Stomach (tissue), 19 donors: Measurements from ENCODE around the gene FAM168A. TPM values are rescaled to one million over a fixed set of nuclear protein-coding genes. Genes with fewer than 3 reads are reported as not detected.

Experiments used
- DNase-seq, 2 donors: peaks; one replicate each; pipeline versions ENCODE4 v3.0.0 to v3.0.0-alpha.2; 2013 to 2019
- H3K27ac ChIP-seq, 5 donors: fragments of 200-600 bp in 4 of 5; sonication (generic) in 4 of 5; one replicate each; pipeline ENCODE4 v1.5.1; 2013 to 2019; ENCODE audit warnings: mild to moderate bottlenecking in 1 of 5, moderate library complexity in 1 of 5
- H3K27me3 ChIP-seq, 3 donors: fragments of 200-600 bp; sonication (generic); one replicate each; pipeline ENCODE4 v1.5.1; 2017 to 2019; ENCODE audit warnings: mixed run types in 1 of 3
- H3K36me3 ChIP-seq, 4 donors: fragments of 200-600 bp; sonication (generic); 1 replicate in 3 of 4; 2 replicates in 1 of 4; pipeline ENCODE4 v1.5.1; 2016 to 2019
- H3K4me1 ChIP-seq, 4 donors: fragments of 200-600 bp; sonication (generic); one replicate each; pipeline ENCODE4 v1.5.1; 2016 to 2019
- H3K4me3 ChIP-seq, 4 donors: fragments of 200-600 bp; sonication (generic) in 3 of 4; one replicate each; pipeline ENCODE4 v1.5.1; 2016 to 2019; ENCODE audit warnings: mild to moderate bottlenecking in 1 of 4
- H3K9me3 ChIP-seq, 4 donors: fragments of 200-600 bp; sonication (generic); one replicate each; pipeline ENCODE4 v1.5.1; 2016 to 2019
- CTCF ChIP-seq, 7 experiments: fragments of 450-650 bp in 4 of 7; fragments of 200-600 bp in 3 of 7; sonication (generic) in 3 of 7; IDR thresholded peaks; one replicate each; pipeline ENCODE4 v1.5.1; 2016 to 2019; ENCODE audit warnings: antibody characterized with exemption in 7 of 7, control low read depth in 2 of 7, mild to moderate bottlenecking in 1 of 7
- EP300 ChIP-seq: sonication (generic); formaldehyde crosslinking; IDR thresholded peaks from one replicate; pipeline ENCODE4 v1.6.1; 2017; ENCODE audit warnings: antibody characterized with exemption
- POLR2A ChIP-seq, 4 donors: fragments of 450-650 bp; IDR thresholded peaks; one replicate each; pipeline ENCODE4 v1.6.1; 2016; ENCODE audit warnings: antibody characterized with exemption in 4 of 4, control low read depth in 2 of 4, mild to moderate bottlenecking in 1 of 4, moderate library complexity in 1 of 4
- POLR2AphosphoS5 ChIP-seq, 3 donors: sonication (generic); formaldehyde crosslinking; IDR thresholded peaks; one replicate each; pipeline ENCODE4 v1.6.1; 2016; ENCODE audit warnings: antibody characterized with exemption in 3 of 3
- WGBS, 5 donors: extraction: QIAGEN DNeasy Blood & Tissue Kit in 3 of 5; methylation state at CpG; one replicate each; pipeline versions ENCODE4 v1.1.5 to v1.1.7; 2013 to 2018; 5-methylcytosine and 5-hydroxymethylcytosine counted together
- intact Hi-C: fragments of 100-400 bp; cut with DNase I; formaldehyde crosslinking; loops from one replicate; pipeline ENCODE4 v1.15.1; 2023; ENCODE audit warnings: low total_unique reads
- long read RNA-seq, 10 donors: transcript quantifications; one replicate each; lab custom pipeline, GENCODE V29; 2026
- polyA plus RNA-seq, 3 donors: library from polyadenylated mRNA; stranded (reverse); fragments of 200-250 nt; gene quantifications; one replicate each; pipeline ENCODE4 v1.2.3, GENCODE V29; 2013
- total RNA-seq, 5 donors: library from RNA; depleted of rRNA; stranded (reverse); fragments of >200 nt; gene quantifications; one replicate each; pipeline versions ENCODE4 v1.1.0 to v1.2.3, GENCODE V29; 2014 to 2016
- donor health status: healthy with polysubstance abuse.
- donor health status: Bipolar disorder and iron deficiency.
- donor health status: healthy.

The FAM168A gene
- total RNA-seq (10 to 100 TPM in 3 of 5 donors, 1 to 10 TPM in 2; 4.9 to 25.4 (median 21.5) TPM), polyA plus RNA-seq (1 to 10 TPM; 4.3 to 5.5 (median 4.6) TPM)
- long read RNA-seq, donor 1, partial matches to known transcripts: 0 of 1 reads
- long read RNA-seq, donor 1, other reads (novel, unspliced or antisense): 0 of 1 reads
- long read RNA-seq, donor 2, partial matches to known transcripts: 0 of 4 reads
- long read RNA-seq, donor 2, other reads (novel, unspliced or antisense): 0 of 4 reads
- long read RNA-seq, donor 3: 0 reads
- long read RNA-seq, donor 4: 0 reads
- long read RNA-seq, donor 5, partial matches to known transcripts: 0 of 1 reads
- long read RNA-seq, donor 5, other reads (novel, unspliced or antisense): 0 of 1 reads
- long read RNA-seq, donor 6, partial matches to known transcripts: 0 of 4 reads
- long read RNA-seq, donor 6, other reads (novel, unspliced or antisense): 0 of 4 reads
- long read RNA-seq, donor 7, partial matches to known transcripts: 0 of 1 reads
- long read RNA-seq, donor 7, other reads (novel, unspliced or antisense): 0 of 1 reads
- long read RNA-seq, donor 8, partial matches to known transcripts: 0 of 2 reads
- long read RNA-seq, donor 8, other reads (novel, unspliced or antisense): 0 of 2 reads
- long read RNA-seq, donor 9, partial matches to known transcripts: 5 of 5 reads
- long read RNA-seq, donor 9, other reads (novel, unspliced or antisense): 0 of 5 reads
- long read RNA-seq, donor 10: 0 reads

- no peaks in the 10 kb centered on the region for H3K36me3 ChIP-seq
- intact Hi-C loops: no loop called here
- TF ChIP-seq POLR2AphosphoS5 (IDR thresholded peaks at IDR 0.05) (peak; percentile 64 to 87 (median 82)), EP300 (no peak), POLR2A (IDR thresholded peaks at IDR 0.05) (peak in 2 of 4 donors; percentile 55 to 65), CTCF (IDR thresholded peaks at IDR 0.05) (peak in 4 of 7 experiments; percentile 4 to 28 (median 24))
- 0% methylated on average over 34 to 64 of the region's 64 CpGs for WGBS, 5 donors
- no peaks in the 10 kb centered on the region for H3K9me3 ChIP-seq
- peak; percentile 96 to 99 for DNase-seq
- no peaks in the 10 kb centered on the region for H3K27me3 ChIP-seq
- peak within 1 kb of the TSS; percentile 89 to 96 (median 91) for H3K4me3 ChIP-seq
- peaks cover 8 to 41% (median 27%) of the 10 kb centered on the region in 4 donors for H3K4me1 ChIP-seq
- peak within 1 kb of the TSS; percentile 72 to 91 (median 85) for H3K27ac ChIP-seq
Observed at GRCh38 chr11:73597956-73598718, at the start of gene FAM168A. TSS of gene FAM168A (minus strand) at chr11:73598112. CDS start at chr11:73468474, 129,638 bp downstream.

GRCh38 chr11:73647459-73648100, 49.7 kb upstream of the FAM168A start:
- intact Hi-C loops: no loop called here
- peak; percentile 94 to 96 for DNase-seq
- no peak for TF ChIP-seq CTCF (IDR thresholded peaks at IDR 0.05)
- no peak for TF ChIP-seq POLR2A (IDR thresholded peaks at IDR 0.05)
- TF ChIP-seq EP300: no peak
- peak in 2 of 3 donors; percentile 10 to 21 for TF ChIP-seq POLR2AphosphoS5 (IDR thresholded peaks at IDR 0.05)
- no peaks in the 10 kb centered on the region for H3K36me3 ChIP-seq
- H3K4me3 ChIP-seq: peak overlapping the region; percentile 37 to 53 (median 42)
- no peaks in the 10 kb centered on the region for H3K9me3 ChIP-seq
- H3K27ac ChIP-seq: peak overlapping the region in 3 of 5 donors; percentile 25 to 43 (median 32)
- peaks cover 0 to 19% (median 0%) of the 10 kb centered on the region in 3 donors for H3K27me3 ChIP-seq
- H3K4me1 ChIP-seq: peaks cover 5 to 37% (median 16%) of the 10 kb centered on the region in 4 donors
- WGBS, 5 donors: 5 to 9% (median 8%) methylated on average over 23 of the region's 23 CpGs

GRCh38 chr11:73645972-73646631, 48.2 kb upstream of the FAM168A start, which contains the start of gene PLEKHB1:
TSS of gene PLEKHB1 (plus strand) at chr11:73646581. CDS start at chr11:73646609, 28 bp downstream.
- Histone ChIP-seq H3K36me3 (no peaks in the 10 kb centered on the region), H3K9me3 (no peaks in the 10 kb centered on the region), H3K27me3 (peaks cover 0 to 25% (median 0%) of the 10 kb centered on the region in 3 donors), H3K27ac (peak within 1 kb of the TSS in 2 of 5 donors; percentile 25 to 43), H3K4me3 (peak within 1 kb of the TSS; percentile 37 to 53 (median 42)), H3K4me1 (peaks cover 5 to 28% (median 16%) of the 10 kb centered on the region in 4 donors)
- TF ChIP-seq POLR2A (IDR thresholded peaks at IDR 0.05): no peak
- TF ChIP-seq POLR2AphosphoS5 (IDR thresholded peaks at IDR 0.05): no peak
- no peak for TF ChIP-seq EP300
- no peak for TF ChIP-seq CTCF (IDR thresholded peaks at IDR 0.05)
- intact Hi-C loops: no loop called here
- 30 to 46% (median 41%) methylated on average over 22 to 26 of the region's 26 CpGs for WGBS, 5 donors
- DNase-seq: peak in 1 of 2 donors; percentile 41
